ENCODE data around the gene OR6B3.

- TF ChIP-seq POLR2AphosphoS5 (IDR thresholded peaks at IDR 0.05; ENCODE audit: borderline replicate concordance, low read depth, low read length) = no peak
- TF ChIP-seq EZH2 (IDR thresholded peaks at IDR 0.05) = no peak
- TF ChIP-seq FOXP2 (optimal IDR thresholded peaks at IDR 0.05; ENCODE audit: control extremely low read depth, extremely low read length, insufficient read depth) = no peak
Observed at GRCh38 chr2:240051697-240052096, 1.6 kb downstream of the OR6B3 start.

Data from SK-N-MC (cell line).